GM19397 (cell line): ENCODE data around the gene AHNAK.

Experiments used
- ATAC-seq: cut with Tn5 transposase; IDR thresholded peaks from one replicate; pipeline ENCODE4 v1.9.1; 2021; ENCODE audit warnings: mild to moderate bottlenecking, moderate library complexity; ENCODE audit not compliant: unreplicated experiment

AHNAK gene

GRCh38 chr11:62538470-62539237, 8.0 kb downstream of the AHNAK start:
- no peak for ATAC-seq

DNA sequence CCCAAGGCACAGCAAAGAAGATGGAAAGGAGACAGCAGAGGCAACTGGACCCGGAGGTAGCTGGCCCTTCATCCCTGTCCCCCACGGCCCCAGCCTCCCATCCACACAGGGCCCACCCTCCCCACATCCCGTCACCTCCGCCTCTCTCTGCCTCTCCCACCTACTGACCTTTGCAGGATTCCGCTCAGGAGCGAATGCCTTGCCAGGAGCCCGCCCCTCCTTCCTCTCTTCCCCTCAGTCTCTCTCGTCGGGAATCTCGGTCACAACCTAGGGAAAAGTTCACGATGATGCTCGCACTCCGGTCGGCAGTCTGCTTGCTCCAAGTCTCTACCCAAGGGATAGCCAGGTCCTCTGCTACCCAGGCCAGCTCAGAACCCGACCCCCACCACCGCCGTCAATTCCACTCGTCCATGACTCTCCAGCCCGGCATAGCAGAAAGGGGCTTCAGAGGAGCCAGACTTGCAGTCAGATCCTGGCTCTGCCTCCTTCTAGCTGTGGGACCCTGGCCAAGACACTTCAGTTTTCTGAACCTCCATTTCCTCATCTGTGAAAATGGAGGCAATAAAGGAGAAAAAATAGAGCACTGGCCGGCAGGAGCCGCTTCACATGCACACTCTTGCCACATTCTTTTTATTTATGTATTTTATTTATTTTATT, 10.2 kb downstream of the AHNAK start:
- no peak for ATAC-seq

GRCh38 chr11:62535802-62536201, 10.8 kb downstream of the AHNAK start:
- ATAC-seq: no peak

DNA sequence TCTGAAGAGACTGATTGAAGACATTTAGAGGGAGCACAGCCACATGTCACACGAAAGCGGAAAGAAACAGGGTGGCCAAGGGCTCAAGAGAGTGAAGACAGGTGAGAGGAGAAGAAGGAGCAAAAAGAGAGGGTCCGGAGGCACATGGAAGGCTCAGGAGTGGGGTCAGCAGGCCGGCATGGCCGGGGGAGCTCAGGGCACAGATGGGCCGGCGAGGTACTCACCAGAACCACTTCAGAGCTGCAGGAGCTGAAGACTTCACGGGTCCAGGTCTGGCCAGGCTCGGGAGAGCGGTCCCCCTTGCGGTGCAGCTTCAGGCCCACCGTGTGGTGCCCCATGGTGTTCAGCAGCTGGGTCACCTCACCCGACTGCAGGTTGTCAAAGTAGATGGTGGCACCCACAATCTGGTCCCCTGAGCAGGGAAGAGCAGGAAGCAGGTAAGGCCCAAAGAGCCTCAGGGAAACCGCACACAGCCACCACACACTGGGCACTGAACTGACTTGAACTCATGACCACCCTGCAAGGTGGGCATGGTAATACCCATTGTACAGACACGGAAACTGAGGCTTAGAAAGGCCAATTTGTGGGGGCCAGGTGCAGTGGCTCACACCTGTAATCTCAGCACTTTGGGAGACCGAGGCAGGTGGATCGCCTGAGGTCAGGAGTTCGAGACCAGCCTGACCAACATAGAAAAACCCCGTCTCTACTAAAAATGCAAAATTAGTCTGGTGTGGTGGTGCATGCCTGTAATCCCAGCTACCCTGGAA, 11.6 kb downstream of the AHNAK start:
- ATAC-seq: no peak

GRCh38 chr11:62532096-62532495, 14.5 kb downstream of the AHNAK start:
- no peak for ATAC-seq

- ATAC-seq: no peak
These were observed 29.8 kb downstream of the AHNAK start for GRCh38 chr11:62516736-62517371.

- no peak for ATAC-seq
These were observed 32.5 kb downstream of the AHNAK start for GRCh38 chr11:62514151-62514550.

- ATAC-seq: no peak
These were observed 33.0 kb downstream of the AHNAK start for GRCh38 chr11:62513626-62514025.

- ATAC-seq: no peak
These were observed 33.6 kb downstream of the AHNAK start for GRCh38 chr11:62512961-62513360.

DNA sequence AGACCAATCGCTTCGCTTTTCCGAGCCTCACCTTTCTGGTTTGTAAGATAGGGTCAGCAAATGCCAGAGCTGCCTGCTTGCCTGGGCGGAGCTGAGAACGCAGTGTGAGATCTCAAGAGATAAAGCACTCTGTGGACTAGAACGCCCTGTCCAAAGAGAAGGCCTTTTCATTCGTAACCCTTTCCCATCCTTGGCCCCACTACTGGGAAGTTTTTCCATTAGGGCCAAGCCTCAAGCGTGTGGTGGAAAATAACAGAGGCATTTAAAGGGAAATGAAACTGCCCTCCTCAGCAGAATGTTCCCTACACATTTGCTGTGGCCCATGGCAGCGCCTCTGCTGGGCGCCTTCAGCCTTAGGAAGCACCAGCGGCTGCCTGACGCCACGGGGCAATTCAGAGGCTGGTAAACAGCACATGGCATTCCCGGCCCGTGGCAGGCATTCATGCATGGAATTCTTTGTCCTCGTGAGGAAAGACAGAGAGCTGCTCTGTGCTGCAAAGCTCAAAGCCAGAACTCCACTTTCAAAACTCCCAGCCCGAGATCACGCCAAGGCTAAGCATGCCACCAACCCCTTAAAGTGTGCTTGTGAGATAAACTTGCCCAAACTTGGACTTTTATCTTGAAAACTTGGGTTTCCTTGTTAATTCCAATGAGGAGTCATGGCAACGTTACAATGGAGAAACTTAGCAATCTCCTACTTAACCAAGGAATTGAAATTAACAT, 38.1 kb downstream of the AHNAK start:
- no peak for ATAC-seq

DNA sequence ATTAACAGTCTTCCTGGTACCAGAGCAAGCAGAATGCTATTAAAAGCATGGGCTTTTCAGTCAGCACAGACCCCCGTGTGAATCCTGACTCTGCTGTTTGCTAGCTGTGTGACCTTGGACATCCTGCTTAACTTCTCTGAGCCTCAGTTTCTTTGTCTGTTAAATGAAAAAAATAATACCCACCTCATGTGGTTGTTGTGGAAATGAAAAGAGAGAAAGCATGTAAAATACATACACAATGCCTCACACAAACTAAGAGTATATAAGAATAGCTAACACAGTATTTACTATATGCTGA, 39.5 kb downstream of the AHNAK start:
- ATAC-seq: no peak

DNA sequence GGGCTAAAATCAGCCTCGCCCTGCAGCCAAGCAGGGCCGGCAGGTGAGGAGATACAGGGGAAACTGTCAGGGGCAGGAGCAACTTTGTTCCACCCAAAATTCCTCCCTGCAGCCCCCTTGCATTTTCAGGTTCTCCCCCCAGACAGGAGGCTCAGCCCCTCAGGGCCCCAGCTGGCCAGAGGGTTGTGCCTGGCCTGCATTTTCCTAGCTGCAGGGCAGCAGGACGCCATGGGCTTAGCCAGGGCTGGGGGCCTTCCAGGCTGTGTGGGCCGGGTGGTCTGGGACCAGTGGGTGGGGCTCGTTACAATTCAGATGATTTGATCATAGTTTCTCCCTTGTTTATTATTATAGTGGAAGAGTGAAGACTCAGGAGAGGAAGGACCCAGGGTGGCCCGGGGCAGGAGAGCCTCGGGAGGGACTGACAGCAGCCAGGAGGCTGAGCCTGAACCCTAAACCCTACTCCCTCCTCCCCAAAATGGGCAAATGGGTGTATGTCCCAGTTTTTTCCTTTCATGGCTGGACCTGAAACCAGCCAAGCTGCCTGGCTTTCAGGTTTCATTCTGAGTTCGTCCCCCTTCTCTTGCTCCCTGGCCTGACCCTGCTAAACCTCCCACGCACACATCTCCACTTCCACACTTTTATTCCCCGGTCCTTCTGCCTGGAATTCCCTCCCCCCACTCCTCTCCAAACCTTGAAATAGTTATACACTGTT, 40.0 kb downstream of the AHNAK start:
- no peak for ATAC-seq

GRCh38 chr11:62505440-62506091, 41.0 kb downstream of the AHNAK start:
- ATAC-seq: no peak

- no peak for ATAC-seq
These were observed 41.6 kb downstream of the AHNAK start for GRCh38 chr11:62505059-62505439.

GRCh38 chr11:62504158-62504973, 42.2 kb downstream of the AHNAK start:
- ATAC-seq: no peak

DNA sequence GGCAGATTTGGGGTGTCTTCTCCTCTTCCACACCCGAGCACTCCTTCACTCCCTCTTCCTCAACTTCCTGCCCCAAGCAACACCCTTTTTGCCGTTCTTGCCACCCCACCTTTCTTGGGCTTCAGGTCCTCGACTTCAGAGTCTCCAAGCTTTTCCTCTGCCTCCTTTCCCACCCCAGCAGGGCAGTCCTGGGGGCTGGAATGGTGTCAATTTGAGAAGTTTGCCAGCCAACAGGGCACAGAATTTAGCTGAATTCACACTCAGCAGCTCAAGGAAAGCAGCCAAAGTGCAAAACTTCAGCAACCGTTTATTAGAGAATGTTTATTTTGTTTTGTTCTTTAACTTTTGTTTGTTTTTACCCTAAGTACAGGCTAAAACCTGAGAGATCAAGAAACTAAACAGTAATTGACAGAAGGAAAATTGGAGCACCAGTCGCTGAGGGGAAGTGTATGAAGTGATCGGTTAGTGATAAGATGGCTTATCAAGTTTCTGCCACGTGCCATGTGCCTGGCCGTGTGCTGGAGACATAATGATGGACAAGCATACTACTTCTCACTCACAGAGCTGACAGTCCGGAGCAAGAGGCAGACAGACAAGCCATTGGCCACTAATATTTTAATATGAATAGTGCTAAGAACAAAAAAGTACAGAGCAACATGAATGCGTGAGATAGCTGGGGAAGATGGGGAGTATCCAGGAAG, 44.4 kb downstream of the AHNAK start:
- ATAC-seq: no peak

DNA sequence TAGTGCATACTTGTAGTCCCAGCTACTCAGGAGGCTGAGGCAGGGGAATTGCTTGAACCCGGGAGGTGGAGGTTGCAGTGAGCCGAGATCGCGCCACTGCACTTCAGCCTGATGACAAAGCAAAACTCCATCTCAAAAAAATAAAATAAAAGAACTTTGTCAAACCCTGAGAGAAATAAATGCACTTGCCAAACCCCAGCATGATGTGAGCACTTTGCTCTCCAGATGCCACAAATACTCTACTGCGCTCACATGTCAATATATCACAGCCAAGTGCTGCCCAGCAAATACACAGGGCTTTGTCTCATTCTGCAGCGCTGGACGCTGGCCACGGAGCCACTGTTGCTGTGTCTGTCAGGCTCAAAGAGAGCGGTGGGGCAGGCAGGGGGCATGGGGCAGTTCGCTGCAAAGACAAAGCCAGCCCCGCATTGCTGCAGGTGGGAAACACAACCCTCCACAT, 45.1 kb downstream of the AHNAK start:
- no peak for ATAC-seq

DNA sequence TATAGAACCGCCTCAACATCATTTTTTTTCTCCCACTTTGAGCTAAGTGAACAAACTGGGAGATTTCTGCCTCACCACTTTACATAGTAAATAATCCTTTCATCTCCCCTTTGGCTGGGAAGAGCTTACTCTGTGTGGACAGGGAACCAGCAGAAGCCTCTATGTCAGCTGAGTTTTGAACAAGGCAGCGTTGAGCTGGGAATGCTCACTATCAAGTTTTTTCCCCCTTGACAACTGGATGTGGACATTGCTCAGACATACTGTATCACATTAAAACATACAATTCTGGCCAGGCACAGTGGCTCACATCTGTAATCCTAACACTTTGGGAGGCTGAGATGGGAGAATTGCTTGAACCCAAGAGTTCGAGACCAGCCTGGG, 46.0 kb downstream of the AHNAK start:
- no peak for ATAC-seq
